Astrocyte of the cerebellum (primary cell): ENCODE measurements around the gene GABRB2.

Source experiments
- DNase-seq: peaks from one replicate; pipeline ENCODE4 v3.0.0-alpha.2; 2011; ENCODE audit warnings: low read depth
- H3K4me3 ChIP-seq: 2 replicates; pipeline ENCODE4 v1.5.1; 2011; ENCODE audit warnings: mild to moderate bottlenecking, low read depth, low read length, moderate library complexity
- in situ Hi-C: cut with HindIII; loops from 2 replicates; pipeline ENCODE4 v1.10.0; 2017; ENCODE audit warnings: low sequenced_read_pairs
- TF ChIP-seq, protein P1 (sequence below): IDR thresholded peaks from 2 replicates; pipeline ENCODE4 v1.5.1; 2012; ENCODE audit warnings: low read length, low read depth, moderate library complexity, mild to moderate bottlenecking; ENCODE audit errors: missing control alignments

Gene GABRB2

DNA sequence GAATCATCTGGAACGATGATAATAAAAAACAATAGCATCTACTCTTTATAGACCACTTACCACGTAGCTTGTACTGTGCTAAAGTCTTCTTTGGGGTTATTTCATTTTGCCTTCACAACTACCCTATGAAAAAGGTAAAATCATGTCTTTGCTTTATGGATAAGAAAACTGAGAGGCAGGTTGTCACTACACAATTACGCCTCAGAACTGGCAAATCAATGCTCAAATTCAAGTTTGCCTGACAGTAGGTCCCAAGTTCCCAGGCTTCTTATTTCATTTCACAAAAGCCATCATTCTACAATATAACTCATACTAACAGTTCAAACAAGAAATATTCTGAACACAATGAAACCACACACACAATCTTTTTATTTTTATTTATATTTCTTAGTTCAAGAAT lies 258.5 kb downstream of the GABRB2 start:
- DNase-seq: no peak
- H3K4me3 ChIP-seq: no peak overlapping the region
- in situ Hi-C loops: no loop called here
- TF ChIP-seq, protein P1, sequence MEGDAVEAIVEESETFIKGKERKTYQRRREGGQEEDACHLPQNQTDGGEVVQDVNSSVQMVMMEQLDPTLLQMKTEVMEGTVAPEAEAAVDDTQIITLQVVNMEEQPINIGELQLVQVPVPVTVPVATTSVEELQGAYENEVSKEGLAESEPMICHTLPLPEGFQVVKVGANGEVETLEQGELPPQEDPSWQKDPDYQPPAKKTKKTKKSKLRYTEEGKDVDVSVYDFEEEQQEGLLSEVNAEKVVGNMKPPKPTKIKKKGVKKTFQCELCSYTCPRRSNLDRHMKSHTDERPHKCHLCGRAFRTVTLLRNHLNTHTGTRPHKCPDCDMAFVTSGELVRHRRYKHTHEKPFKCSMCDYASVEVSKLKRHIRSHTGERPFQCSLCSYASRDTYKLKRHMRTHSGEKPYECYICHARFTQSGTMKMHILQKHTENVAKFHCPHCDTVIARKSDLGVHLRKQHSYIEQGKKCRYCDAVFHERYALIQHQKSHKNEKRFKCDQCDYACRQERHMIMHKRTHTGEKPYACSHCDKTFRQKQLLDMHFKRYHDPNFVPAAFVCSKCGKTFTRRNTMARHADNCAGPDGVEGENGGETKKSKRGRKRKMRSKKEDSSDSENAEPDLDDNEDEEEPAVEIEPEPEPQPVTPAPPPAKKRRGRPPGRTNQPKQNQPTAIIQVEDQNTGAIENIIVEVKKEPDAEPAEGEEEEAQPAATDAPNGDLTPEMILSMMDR: no peak

DNA sequence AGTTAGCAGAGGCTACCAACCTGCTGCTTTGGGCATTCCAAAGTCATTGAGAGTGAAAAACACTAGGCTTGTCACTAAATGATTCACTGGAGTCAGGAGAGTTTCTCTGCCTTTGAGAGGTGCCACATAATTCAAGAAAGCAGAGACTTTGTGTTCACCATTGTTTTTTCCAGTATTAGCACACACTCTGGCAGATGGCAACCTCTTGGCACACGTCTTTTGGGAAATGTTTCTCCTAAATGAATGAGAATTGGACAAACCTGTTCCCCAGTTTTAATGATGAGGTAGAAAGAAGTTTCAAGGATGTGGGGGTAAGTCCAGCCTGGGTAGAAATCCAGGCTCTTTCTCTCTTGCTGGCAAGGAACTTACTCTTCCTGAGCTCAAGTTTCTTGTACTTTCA lies 259.1 kb downstream of the GABRB2 start:
- in situ Hi-C loops: no loop called here
- H3K4me3 ChIP-seq: no peak overlapping the region
- TF ChIP-seq, protein P1: no peak
- DNase-seq: no peak

DNA sequence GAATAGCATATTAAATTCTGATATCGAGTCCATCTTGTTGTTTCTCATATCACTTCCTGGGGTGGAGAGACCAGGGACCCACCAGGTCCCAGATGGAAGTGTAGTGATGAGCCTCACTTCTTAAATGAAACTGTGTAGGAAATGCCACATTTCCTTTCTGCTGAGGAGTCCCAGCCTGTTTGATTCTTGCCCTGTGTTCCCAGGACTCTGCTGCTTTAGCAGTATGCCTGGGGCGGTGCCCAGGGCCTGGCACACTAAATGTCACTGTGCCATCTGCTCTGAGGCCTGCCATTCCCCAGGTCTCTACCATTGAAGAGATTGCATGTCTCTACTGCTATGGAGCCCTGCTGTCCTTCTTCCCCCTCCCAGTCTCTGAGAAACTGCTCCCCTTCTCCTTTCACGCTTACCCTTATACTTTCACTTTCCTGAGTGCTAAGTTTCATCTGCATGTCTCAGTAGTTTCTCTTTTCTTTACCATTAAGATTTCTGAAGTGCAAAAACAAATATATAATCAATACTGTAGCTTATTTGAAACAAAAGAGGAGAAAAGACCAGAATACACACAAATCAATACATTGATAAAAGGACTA lies 260.4 kb downstream of the GABRB2 start:
- no peak overlapping the region for H3K4me3 ChIP-seq

DNA sequence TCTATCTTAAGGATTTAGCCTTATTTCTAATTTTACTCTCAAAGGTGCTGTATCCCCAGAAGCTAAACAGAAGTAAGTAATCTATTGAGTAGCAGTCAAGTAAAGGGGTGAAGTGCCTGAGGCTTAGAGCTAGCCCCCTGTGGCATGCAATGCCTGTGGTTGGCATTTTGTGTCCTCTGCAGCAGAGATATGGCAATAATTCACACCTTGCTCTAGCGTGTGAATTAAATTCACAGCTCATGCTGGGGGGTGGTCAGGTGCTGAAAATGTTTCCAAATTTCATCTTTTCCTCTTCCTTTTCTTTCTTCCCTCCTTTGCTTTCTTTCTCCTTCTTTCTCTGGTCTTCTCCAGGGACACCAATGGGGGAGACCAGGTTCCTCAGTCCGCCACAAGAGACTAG lies 262.1 kb downstream of the GABRB2 start:
- no peak for DNase-seq
- TF ChIP-seq, protein P1: no peak
- H3K4me3 ChIP-seq: no peak overlapping the region
- in situ Hi-C loops: no loop called here

More for the DNA sequence above, 260.4 kb downstream of the GABRB2 start:
- in situ Hi-C loops: no loop called here
- TF ChIP-seq, protein P1: no peak
- no peak for DNase-seq

DNA sequence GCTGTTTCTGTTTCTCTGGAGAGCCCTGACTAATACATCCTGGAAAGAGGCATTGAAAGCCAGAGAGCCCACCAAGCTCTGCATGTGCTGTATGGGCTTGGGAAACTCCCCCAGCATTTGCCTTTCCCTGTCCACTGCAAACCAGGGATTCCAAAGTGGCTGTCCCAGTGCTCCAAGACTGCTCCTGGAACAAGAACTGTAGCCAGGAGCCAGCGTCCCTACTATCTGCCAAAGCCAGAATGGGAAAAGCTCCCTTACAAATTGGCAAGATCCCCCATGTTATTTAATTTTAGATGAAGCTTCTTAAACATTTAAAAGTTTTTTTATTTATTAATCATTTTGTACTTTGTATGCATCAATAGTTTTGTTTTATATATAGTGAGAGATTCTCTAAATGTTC lies 263.2 kb downstream of the GABRB2 start:
- DNase-seq: no peak
- TF ChIP-seq, protein P1: no peak
- no peak overlapping the region for H3K4me3 ChIP-seq
- in situ Hi-C loops: no loop called here

DNA sequence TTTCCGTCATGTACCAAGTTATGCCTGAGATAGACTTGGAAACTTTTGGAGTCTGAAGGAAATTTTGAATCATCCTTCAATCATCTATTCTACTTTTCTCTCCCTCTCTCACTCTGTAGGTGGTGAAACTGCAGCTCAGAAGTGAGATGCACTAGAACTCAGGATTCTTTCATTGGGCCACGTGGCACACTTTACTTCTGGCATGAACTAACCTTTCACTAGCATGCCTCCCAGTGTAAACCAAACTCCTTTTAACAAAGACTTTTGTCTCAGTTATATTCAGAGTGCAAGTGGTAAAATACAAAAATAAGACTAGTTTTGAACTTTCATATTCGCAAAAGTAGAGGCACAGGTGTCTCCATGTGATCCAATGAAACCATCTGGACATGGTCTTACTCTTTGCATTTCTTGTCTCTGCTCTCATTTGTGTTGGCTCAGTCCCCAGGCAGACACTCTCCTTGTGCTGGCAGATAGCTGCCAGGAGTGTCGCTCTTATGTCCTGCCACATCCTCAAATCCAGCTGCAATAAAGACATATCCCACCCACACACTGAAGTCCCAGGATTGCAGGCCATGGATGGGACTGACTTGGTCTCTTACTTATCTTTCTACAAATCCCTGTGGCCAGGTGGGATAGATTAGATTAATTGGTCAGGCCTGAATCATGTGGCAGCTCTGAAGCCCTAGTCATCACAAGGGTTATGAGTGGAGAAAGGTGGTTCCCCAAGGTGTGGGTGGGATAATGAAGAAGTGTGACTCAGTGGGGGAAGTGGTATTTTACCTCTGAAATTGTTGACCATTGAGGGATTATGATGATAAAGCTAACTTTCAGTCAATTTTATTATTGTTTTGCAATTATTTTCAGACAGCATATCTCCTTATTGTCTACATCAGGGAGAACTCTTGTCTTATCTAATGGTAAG lies 267.5 kb downstream of the GABRB2 start:
- H3K4me3 ChIP-seq: no peak overlapping the region
- TF ChIP-seq, protein P1: no peak
- DNase-seq: no peak
- in situ Hi-C loops: no loop called here
